K562 (cell line): ENCODE results near the gene SMG5. TPM values are rescaled to one million over a fixed set of nuclear protein-coding genes. Genes with fewer than 3 reads are reported as not detected.

Source experiments
- CBFA2T3 ChIP-seq: fragments of 450-650 bp; IDR thresholded peaks from 2 replicates; pipeline ENCODE4 v1.6.1; 2017
- ETV1 ChIP-seq: fragments of 450-650 bp; conservative IDR thresholded peaks from 2 replicates; pipeline ENCODE4 v1.6.1; 2016; ENCODE audit warnings: missing genetic modification characterization, control low read depth, low read depth, missing compliant biosample characterization
- ILF3 ChIP-seq: fragments of 450-650 bp; IDR thresholded peaks from 2 replicates; pipeline ENCODE4 v1.6.1; 2018; ENCODE audit warnings: antibody characterized with exemption, mild to moderate bottlenecking, moderate library complexity, borderline replicate concordance
- LEF1 ChIP-seq: fragments of 450-650 bp; IDR thresholded peaks from 2 replicates; pipeline ENCODE4 v1.6.1; 2016; ENCODE audit warnings: mild to moderate bottlenecking
- NFE2 ChIP-seq: IDR thresholded peaks from 2 replicates; pipeline ENCODE4 v1.6.1; 2014; ENCODE audit warnings: antibody characterized with exemption, low read depth
- SAFB ChIP-seq: fragments of 200-400 bp; formaldehyde crosslinking; IDR thresholded peaks from 2 replicates; pipeline ENCODE4 v1.6.1; 2017; ENCODE audit warnings: low read depth, low read length, borderline replicate concordance
- TAF9B ChIP-seq: fragments of 450-650 bp; IDR thresholded peaks from 2 replicates; pipeline ENCODE4 v1.6.1; 2018; ENCODE audit warnings: mild to moderate bottlenecking; ENCODE audit not compliant: partially characterized antibody
- U2AF2 ChIP-seq: fragments of 200-400 bp; formaldehyde crosslinking; optimal IDR thresholded peaks from 2 replicates; pipeline ENCODE3; 2017; ENCODE audit warnings: low read depth, mild to moderate bottlenecking, low read length
- ZBTB8A ChIP-seq: fragments of 450-650 bp; IDR thresholded peaks from 2 replicates; pipeline ENCODE4 v1.6.1; 2018; ENCODE audit warnings: mild to moderate bottlenecking, moderate library complexity; ENCODE audit not compliant: partially characterized antibody
- ZNF274 ChIP-seq: IDR thresholded peaks from 2 replicates; pipeline ENCODE4 v1.6.1; 2011; ENCODE audit warnings: low read depth, mild to moderate bottlenecking, low read length, moderate library complexity, borderline replicate concordance
- ZNF561 ChIP-seq: fragments of 450-650 bp; formaldehyde crosslinking; conservative IDR thresholded peaks from 2 replicates; pipeline ENCODE4 v1.4.0; 2020; ENCODE audit warnings: mild to moderate bottlenecking, moderate library complexity
- ZNF583 ChIP-seq: fragments of 250-450 bp; sonication (Bioruptor Pico); IDR thresholded peaks from 2 replicates; pipeline ENCODE4 v1.4.0; 2020
- polyA plus RNA-seq, 8 experiments: library from polyadenylated mRNA; depleted of rRNA in 4 of 8; stranded (reverse) in 5 of 8; unstranded in 3 of 8; fragments of >200 nt; fragmentation: Nextera tagmentation in 2 of 8; fragmentation: Illumina TruSeq in 1 of 8; extraction: Ambion mirVana in 2 of 8; extraction: Trizol in 1 of 8; gene quantifications; 2 replicates each; pipeline versions ENCODE4 v1.2.1 to v1.2.3, GENCODE V29; 2011 to 2014; ENCODE audit warnings: inconsistent platforms in 1 of 8, missing spikeins in 1 of 8
- total RNA-seq, 7 experiments: library from RNA; depleted of rRNA in 6 of 7; stranded (reverse); fragments of >200 nt in 6 of 7; fragmentation: Illumina TruSeq in 2 of 7; extraction: Trizol in 2 of 7; gene quantifications; 2 replicates each; pipeline versions ENCODE4 v1.2.1 to v1.2.3, GENCODE V29; 2011 to 2021; ENCODE audit warnings: low replicate concordance in 1 of 7
- TF ChIP-seq, protein P1 (sequence below): IDR thresholded peaks from 3 replicates; pipeline ENCODE4 v1.6.1; 2011; ENCODE audit warnings: borderline replicate concordance, mild to moderate bottlenecking, moderate library complexity; ENCODE audit not compliant: insufficient read length; ENCODE audit errors: extremely low read depth
- TF ChIP-seq, protein P2 (sequence below): fragments of 450-650 bp; IDR thresholded peaks from 2 replicates; pipeline ENCODE4 v1.6.1; 2018; ENCODE audit not compliant: partially characterized antibody
- TF ChIP-seq, protein P3 (sequence below), 2 experiments: fragments of 450-650 bp; IDR thresholded peaks; 2 replicates each; pipeline ENCODE4 v1.6.1; 2016
- TF ChIP-seq, protein P4 (sequence below): fragments of 450-650 bp; formaldehyde crosslinking; conservative IDR thresholded peaks from 2 replicates; pipeline ENCODE4 v1.4.0; 2022; ENCODE audit warnings: mild to moderate bottlenecking, missing genetic modification characterization
- TF ChIP-seq, protein P5 (sequence below): fragments of 250-450 bp; sonication (Bioruptor Pico); IDR thresholded peaks from 2 replicates; pipeline ENCODE4 v1.5.0; 2021

The SMG5 gene
- total and polyA plus RNA-seq, 9 of the 15 experiments (the other 6 are each of a cell fraction or from before 2014, with no cell fraction given) = 1.4 to 85.9 (median 53.0) TPM

DNA sequence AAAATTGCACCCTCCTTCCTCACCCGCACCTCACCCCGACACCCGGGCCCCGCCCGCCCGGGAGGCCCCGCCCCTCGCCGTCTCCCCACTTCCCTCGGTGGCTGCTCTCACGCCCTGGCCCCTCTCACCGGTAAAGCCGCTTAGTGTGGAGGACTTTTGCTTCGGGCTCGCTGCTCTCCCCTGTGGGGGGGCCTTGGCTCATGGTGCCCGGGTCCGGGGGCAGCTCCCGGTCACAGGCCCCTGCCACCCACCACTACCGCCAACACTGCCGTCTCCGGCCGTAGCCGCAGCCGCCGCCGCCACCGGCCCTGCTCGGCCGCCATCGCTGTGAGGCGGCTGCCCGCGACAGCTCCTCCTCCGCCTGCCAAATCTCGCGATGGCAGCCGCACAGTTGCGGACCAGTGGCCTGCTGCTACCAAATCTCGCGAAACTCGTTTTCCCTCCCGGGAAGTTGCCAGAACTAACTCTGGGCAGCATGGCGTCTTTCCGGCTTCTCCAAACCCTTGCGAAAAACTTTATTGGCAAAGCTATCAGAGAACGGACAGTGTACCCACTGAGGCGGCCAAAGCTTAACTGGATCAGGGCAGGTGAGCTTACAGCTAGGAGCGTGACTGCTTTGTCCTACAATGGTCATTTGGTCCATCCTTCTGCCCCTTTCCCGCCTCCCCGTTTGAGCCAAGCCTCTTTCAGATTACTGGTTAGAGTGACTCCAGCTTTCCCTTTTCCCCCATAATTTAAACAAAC lies at the start of gene SMG5 (continued):
- TF ChIP-seq, protein P1, sequence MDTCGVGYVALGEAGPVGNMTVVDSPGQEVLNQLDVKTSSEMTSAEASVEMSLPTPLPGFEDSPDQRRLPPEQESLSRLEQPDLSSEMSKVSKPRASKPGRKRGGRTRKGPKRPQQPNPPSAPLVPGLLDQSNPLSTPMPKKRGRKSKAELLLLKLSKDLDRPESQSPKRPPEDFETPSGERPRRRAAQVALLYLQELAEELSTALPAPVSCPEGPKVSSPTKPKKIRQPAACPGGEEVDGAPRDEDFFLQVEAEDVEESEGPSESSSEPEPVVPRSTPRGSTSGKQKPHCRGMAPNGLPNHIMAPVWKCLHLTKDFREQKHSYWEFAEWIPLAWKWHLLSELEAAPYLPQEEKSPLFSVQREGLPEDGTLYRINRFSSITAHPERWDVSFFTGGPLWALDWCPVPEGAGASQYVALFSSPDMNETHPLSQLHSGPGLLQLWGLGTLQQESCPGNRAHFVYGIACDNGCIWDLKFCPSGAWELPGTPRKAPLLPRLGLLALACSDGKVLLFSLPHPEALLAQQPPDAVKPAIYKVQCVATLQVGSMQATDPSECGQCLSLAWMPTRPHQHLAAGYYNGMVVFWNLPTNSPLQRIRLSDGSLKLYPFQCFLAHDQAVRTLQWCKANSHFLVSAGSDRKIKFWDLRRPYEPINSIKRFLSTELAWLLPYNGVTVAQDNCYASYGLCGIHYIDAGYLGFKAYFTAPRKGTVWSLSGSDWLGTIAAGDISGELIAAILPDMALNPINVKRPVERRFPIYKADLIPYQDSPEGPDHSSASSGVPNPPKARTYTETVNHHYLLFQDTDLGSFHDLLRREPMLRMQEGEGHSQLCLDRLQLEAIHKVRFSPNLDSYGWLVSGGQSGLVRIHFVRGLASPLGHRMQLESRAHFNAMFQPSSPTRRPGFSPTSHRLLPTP = no peak
- no peak for TF ChIP-seq NFE2
- no peak for TF ChIP-seq SAFB
- no peak for TF ChIP-seq ILF3
- TF ChIP-seq U2AF2 = no peak
- TF ChIP-seq ZBTB8A = no peak
- no peak; the same call in 1 of the 2 replicates for TF ChIP-seq ZNF274
- no peak for TF ChIP-seq CBFA2T3
- TF ChIP-seq, protein P2, sequence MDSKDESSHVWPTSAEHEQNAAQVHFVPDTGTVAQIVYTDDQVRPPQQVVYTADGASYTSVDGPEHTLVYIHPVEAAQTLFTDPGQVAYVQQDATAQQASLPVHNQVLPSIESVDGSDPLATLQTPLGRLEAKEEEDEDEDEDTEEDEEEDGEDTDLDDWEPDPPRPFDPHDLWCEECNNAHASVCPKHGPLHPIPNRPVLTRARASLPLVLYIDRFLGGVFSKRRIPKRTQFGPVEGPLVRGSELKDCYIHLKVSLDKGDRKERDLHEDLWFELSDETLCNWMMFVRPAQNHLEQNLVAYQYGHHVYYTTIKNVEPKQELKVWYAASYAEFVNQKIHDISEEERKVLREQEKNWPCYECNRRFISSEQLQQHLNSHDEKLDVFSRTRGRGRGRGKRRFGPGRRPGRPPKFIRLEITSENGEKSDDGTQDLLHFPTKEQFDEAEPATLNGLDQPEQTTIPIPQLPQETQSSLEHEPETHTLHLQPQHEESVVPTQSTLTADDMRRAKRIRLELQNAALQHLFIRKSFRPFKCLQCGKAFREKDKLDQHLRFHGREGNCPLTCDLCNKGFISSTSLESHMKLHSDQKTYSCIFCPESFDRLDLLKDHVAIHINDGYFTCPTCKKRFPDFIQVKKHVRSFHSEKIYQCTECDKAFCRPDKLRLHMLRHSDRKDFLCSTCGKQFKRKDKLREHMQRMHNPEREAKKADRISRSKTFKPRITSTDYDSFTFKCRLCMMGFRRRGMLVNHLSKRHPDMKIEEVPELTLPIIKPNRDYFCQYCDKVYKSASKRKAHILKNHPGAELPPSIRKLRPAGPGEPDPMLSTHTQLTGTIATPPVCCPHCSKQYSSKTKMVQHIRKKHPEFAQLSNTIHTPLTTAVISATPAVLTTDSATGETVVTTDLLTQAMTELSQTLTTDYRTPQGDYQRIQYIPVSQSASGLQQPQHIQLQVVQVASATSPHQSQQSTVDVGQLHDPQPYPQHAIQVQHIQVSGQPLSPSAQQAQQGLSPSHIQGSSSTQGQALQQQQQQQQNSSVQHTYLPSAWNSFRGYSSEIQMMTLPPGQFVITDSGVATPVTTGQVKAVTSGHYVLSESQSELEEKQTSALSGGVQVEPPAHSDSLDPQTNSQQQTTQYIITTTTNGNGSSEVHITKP = no peak
- TF ChIP-seq, protein P3, sequence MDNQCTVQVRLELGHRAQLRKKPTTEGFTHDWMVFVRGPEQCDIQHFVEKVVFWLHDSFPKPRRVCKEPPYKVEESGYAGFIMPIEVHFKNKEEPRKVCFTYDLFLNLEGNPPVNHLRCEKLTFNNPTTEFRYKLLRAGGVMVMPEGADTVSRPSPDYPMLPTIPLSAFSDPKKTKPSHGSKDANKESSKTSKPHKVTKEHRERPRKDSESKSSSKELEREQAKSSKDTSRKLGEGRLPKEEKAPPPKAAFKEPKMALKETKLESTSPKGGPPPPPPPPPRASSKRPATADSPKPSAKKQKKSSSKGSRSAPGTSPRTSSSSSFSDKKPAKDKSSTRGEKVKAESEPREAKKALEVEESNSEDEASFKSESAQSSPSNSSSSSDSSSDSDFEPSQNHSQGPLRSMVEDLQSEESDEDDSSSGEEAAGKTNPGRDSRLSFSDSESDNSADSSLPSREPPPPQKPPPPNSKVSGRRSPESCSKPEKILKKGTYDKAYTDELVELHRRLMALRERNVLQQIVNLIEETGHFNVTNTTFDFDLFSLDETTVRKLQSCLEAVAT (IDR thresholded peaks at IDR 0.05) = no peak
- TF ChIP-seq ETV1 (tag) = peak; percentile 97
- peak; percentile 93 for TF ChIP-seq TAF9B
- no peak for TF ChIP-seq LEF1
- no peak for TF ChIP-seq ZNF561 (CRISPR knock-in tag)
- peak; percentile 12; the same call in 1 of the 2 replicates for TF ChIP-seq ZNF583 (CRISPR knock-in tag)
- TF ChIP-seq, protein P4, sequence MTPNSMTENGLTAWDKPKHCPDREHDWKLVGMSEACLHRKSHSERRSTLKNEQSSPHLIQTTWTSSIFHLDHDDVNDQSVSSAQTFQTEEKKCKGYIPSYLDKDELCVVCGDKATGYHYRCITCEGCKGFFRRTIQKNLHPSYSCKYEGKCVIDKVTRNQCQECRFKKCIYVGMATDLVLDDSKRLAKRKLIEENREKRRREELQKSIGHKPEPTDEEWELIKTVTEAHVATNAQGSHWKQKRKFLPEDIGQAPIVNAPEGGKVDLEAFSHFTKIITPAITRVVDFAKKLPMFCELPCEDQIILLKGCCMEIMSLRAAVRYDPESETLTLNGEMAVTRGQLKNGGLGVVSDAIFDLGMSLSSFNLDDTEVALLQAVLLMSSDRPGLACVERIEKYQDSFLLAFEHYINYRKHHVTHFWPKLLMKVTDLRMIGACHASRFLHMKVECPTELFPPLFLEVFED (CRISPR knock-in tag) = no peak
- TF ChIP-seq, protein P5, sequence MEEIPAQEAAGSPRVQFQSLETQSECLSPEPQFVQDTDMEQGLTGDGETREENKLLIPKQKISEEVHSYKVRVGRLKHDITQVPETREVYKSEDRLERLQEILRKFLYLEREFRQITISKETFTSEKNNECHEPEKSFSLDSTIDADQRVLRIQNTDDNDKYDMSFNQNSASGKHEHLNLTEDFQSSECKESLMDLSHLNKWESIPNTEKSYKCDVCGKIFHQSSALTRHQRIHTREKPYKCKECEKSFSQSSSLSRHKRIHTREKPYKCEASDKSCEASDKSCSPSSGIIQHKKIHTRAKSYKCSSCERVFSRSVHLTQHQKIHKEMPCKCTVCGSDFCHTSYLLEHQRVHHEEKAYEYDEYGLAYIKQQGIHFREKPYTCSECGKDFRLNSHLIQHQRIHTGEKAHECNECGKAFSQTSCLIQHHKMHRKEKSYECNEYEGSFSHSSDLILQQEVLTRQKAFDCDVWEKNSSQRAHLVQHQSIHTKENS (CRISPR knock-in tag) = no peak
